HepG2 (cell line): Measurements from ENCODE around the gene CAPN11. TPM values are rescaled to one million over a fixed set of nuclear protein-coding genes. Genes with fewer than 3 reads are reported as not detected.

Source experiments
- ARID5B ChIP-seq: IDR thresholded peaks from 2 replicates; pipeline ENCODE4 v1.4.0; 2020; ENCODE audit warnings: mild to moderate bottlenecking, missing genetic modification reagents
- BHLHE40 ChIP-seq: IDR thresholded peaks from 2 replicates; pipeline ENCODE4 v1.6.1; 2011; ENCODE audit warnings: low read length, improper control_type of control experiment
- FOXA1 ChIP-seq, 2 experiments: fragments of 450-650 bp in 1 of 2; sonication (generic) in 1 of 2; formaldehyde crosslinking in 1 of 2; IDR thresholded peaks; 2 replicates each; pipeline versions ENCODE4 v1.4.0 to v1.6.1; 2016 to 2020; ENCODE audit warnings: missing genetic modification reagents in 1 of 2
- FOXJ3 ChIP-seq: sonication (generic); formaldehyde crosslinking; IDR thresholded peaks from 2 replicates; pipeline ENCODE4 v1.4.0; 2020; ENCODE audit warnings: missing genetic modification reagents, mild to moderate bottlenecking, borderline replicate concordance
- GABPB1 ChIP-seq: IDR thresholded peaks from 2 replicates; pipeline ENCODE4 v1.6.1; 2016; ENCODE audit warnings: mild to moderate bottlenecking, missing genetic modification reagents, moderate library complexity, missing compliant biosample characterization
- IRF2 ChIP-seq: IDR thresholded peaks from 2 replicates; pipeline ENCODE4 v1.6.1; 2018; ENCODE audit warnings: missing genetic modification reagents, missing compliant biosample characterization
- MEIS1 ChIP-seq: sonication (generic); formaldehyde crosslinking; IDR thresholded peaks from 2 replicates; pipeline ENCODE4 v1.9.0; 2021; ENCODE audit warnings: mild to moderate bottlenecking, missing genetic modification reagents, moderate library complexity, borderline replicate concordance
- MYC ChIP-seq: sonication (generic); formaldehyde crosslinking; IDR thresholded peaks from 2 replicates; pipeline ENCODE4 v1.9.0; 2021; ENCODE audit warnings: missing genetic modification reagents, borderline replicate concordance
- PBX2 ChIP-seq: IDR thresholded peaks from 2 replicates; pipeline ENCODE4 v1.6.1; 2016; ENCODE audit warnings: control low read depth
- PLSCR1 ChIP-seq: sonication (generic); formaldehyde crosslinking; IDR thresholded peaks from 2 replicates; pipeline ENCODE4 v1.5.0; 2020; ENCODE audit warnings: missing genetic modification reagents, mild to moderate bottlenecking, borderline replicate concordance
- SNAI1 ChIP-seq: sonication (generic); formaldehyde crosslinking; IDR thresholded peaks from 2 replicates; pipeline ENCODE4 v1.5.0; 2020; ENCODE audit warnings: mild to moderate bottlenecking, missing genetic modification reagents, borderline replicate concordance
- SPEN ChIP-seq: sonication (generic); formaldehyde crosslinking; IDR thresholded peaks from 2 replicates; pipeline ENCODE4 v1.5.1; 2020; ENCODE audit warnings: low read depth, mild to moderate bottlenecking, missing genetic modification reagents
- XRCC5 ChIP-seq: fragments of 200-400 bp; formaldehyde crosslinking; optimal IDR thresholded peaks from 2 replicates; pipeline ENCODE3; 2017; ENCODE audit warnings: mild to moderate bottlenecking, low read length
- YEATS2 ChIP-seq: sonication (generic); formaldehyde crosslinking; IDR thresholded peaks from 2 replicates; pipeline ENCODE4 v1.4.0; 2020; ENCODE audit warnings: missing genetic modification reagents, borderline replicate concordance
- ZNF263 ChIP-seq: sonication (generic); formaldehyde crosslinking; IDR thresholded peaks from 2 replicates; pipeline ENCODE4 v1.4.0; 2020; ENCODE audit warnings: missing genetic modification reagents
- ZNF264 ChIP-seq: sonication (generic); formaldehyde crosslinking; IDR thresholded peaks from 2 replicates; pipeline ENCODE4 v1.4.0; 2020; ENCODE audit warnings: missing genetic modification reagents
- ZNF296 ChIP-seq: sonication (generic); formaldehyde crosslinking; conservative IDR thresholded peaks from 2 replicates; pipeline ENCODE4 v1.5.0; 2020; ENCODE audit warnings: mild to moderate bottlenecking, missing genetic modification reagents
- ZNF335 ChIP-seq: sonication (generic); formaldehyde crosslinking; IDR thresholded peaks from 2 replicates; pipeline ENCODE4 v1.4.0; 2020; ENCODE audit warnings: missing genetic modification reagents
- ZNF574 ChIP-seq: sonication (generic); formaldehyde crosslinking; IDR thresholded peaks from 2 replicates; pipeline ENCODE4 v1.4.0; 2020; ENCODE audit warnings: missing genetic modification reagents
- ZNF598 ChIP-seq: sonication (generic); formaldehyde crosslinking; IDR thresholded peaks from 2 replicates; pipeline ENCODE4 v1.5.1; 2020; ENCODE audit warnings: mild to moderate bottlenecking, missing genetic modification reagents, borderline replicate concordance
- ZNF839 ChIP-seq: sonication (generic); formaldehyde crosslinking; IDR thresholded peaks from 2 replicates; pipeline ENCODE4 v1.4.0; 2020; ENCODE audit warnings: missing genetic modification reagents, mild to moderate bottlenecking, borderline replicate concordance
- polyA plus RNA-seq, 8 experiments: library from polyadenylated mRNA; depleted of rRNA in 3 of 8; stranded (reverse) in 7 of 8; unstranded in 1 of 8; fragments of >200 nt; fragmentation: Illumina TruSeq in 4 of 8; extraction: Trizol in 4 of 8; gene quantifications; 2 replicates each; pipeline versions ENCODE4 v1.2.1 to v1.2.3, GENCODE V29; 2011 to 2016; ENCODE audit warnings: low read depth in 4 of 8, missing spikeins in 1 of 8, mixed read lengths in 1 of 8; ENCODE audit not compliant: insufficient read depth in 1 of 8
- total RNA-seq, 5 experiments: library from RNA; depleted of rRNA; stranded (reverse); fragments of >200 nt; fragmentation: Illumina TruSeq; extraction: Trizol; gene quantifications; 2 replicates each; pipeline ENCODE4 v1.2.3, GENCODE V29; 2016; ENCODE audit warnings: low read depth in 1 of 5

Gene CAPN11
- total and polyA plus RNA-seq, 2 of the 13 experiments (the other 11 are each of a cell fraction or from before 2014, with no cell fraction given): 0.07 to 0.11 TPM

GRCh38 chr6:44172731-44173500 is 14.3 kb downstream of the CAPN11 start (continued):
- TF ChIP-seq PLSCR1: no peak
- no peak for TF ChIP-seq ZNF264 (CRISPR knock-in tag)
- TF ChIP-seq IRF2: peak; percentile 57; the same call in 1 of the 2 replicates
- TF ChIP-seq XRCC5: peak; percentile 93
- no peak for TF ChIP-seq GABPB1 (CRISPR knock-in tag)
- no peak for TF ChIP-seq YEATS2
- TF ChIP-seq ZNF598 (CRISPR knock-in tag): 0 out of 2 replicates have a peak, but pooled peaks have one; percentile 55
- TF ChIP-seq MEIS1 (CRISPR knock-in tag): peak; percentile 31; the same call in 1 of the 2 replicates
- peak; percentile 53 for TF ChIP-seq ZNF574 (CRISPR knock-in tag)
- TF ChIP-seq FOXJ3 (CRISPR knock-in tag): no peak
- 0 out of 2 replicates have a peak, but pooled peaks have one; percentile 21 for TF ChIP-seq ZNF296 (CRISPR knock-in tag)
- TF ChIP-seq SNAI1: no peak
- TF ChIP-seq ARID5B: peak; percentile 28; the same call in 1 of the 2 replicates
- TF ChIP-seq ZNF839 (CRISPR knock-in tag): peak; percentile 44; the same call in 1 of the 2 replicates
- TF ChIP-seq ZNF335 (CRISPR knock-in tag): no peak
- TF ChIP-seq SPEN: no peak; the same call in 1 of the 2 replicates
- peak; percentile 40; the same call in 1 of the 2 replicates for TF ChIP-seq ZNF263 (CRISPR knock-in tag)
- TF ChIP-seq BHLHE40: 0 out of 2 replicates have a peak, but pooled peaks have one; percentile 11
- no peak for TF ChIP-seq FOXA1 (IDR thresholded peaks at IDR 0.05)
- 0 out of 2 replicates have a peak, but pooled peaks have one; percentile 38 for TF ChIP-seq FOXA1 (CRISPR knock-in tag; IDR thresholded peaks at IDR 0.05)
- no peak for TF ChIP-seq MYC (CRISPR knock-in tag)
- no peak for TF ChIP-seq PBX2
